Measurements from ENCODE around the gene SYT11.
"Not testable (repeated sequence)": the region's sequence is repeated elsewhere in the genome, so short reads cannot be mapped to it uniquely, and the experiment has no call there.

- not testable (repeated sequence) for TF ChIP-seq POLR2AphosphoS5 (IDR thresholded peaks at IDR 0.05; ENCODE audit: borderline replicate concordance, low read depth, low read length); EZH2 (IDR thresholded peaks at IDR 0.05); FOXP2 (optimal IDR thresholded peaks at IDR 0.05; ENCODE audit: control extremely low read depth, extremely low read length, insufficient read depth)
Observed at GRCh38 chr1:155930725-155931124, 71.4 kb downstream of the SYT11 start.
